CD14-positive monocyte (primary cell): ENCODE measurements around the gene SYT8. TPM values are rescaled to one million over a fixed set of nuclear protein-coding genes. Genes with fewer than 3 reads are reported as not detected.

Source experiments
- DNase-seq, 3 donors: peaks; one replicate each; pipeline ENCODE4 v3.0.0-alpha.2; 2011 to 2022
- H2AFZ ChIP-seq: 2 replicates; pipeline ENCODE4 v1.6.0; 2012; ENCODE audit warnings: mild to moderate bottlenecking, low read depth, low read length, inconsistent platforms; ENCODE audit not compliant: insufficient read depth, poor library complexity, severe bottlenecking
- H3K27ac ChIP-seq, 2 donors: 1 replicate in 1 of 2; 2 replicates in 1 of 2; pipeline ENCODE4 v1.5.1; 2012 to 2013; ENCODE audit warnings: low read length in 2 of 2, control low read depth in 1 of 2, inconsistent platforms in 1 of 2, low read depth in 1 of 2, mild to moderate bottlenecking in 1 of 2
- H3K27me3 ChIP-seq, 2 donors: one replicate each; pipeline versions ENCODE4 v1.6.0 to v1.6.1; 2011 to 2013; ENCODE audit warnings: low read length in 2 of 2; ENCODE audit not compliant: control insufficient read depth in 2 of 2, insufficient read depth in 2 of 2
- H3K36me3 ChIP-seq, 2 donors: replicated peaks in 1 of 2; 1 replicate in 1 of 2; 2 replicates in 1 of 2; pipeline versions ENCODE4 v1.5.1 to v1.6.1; 2012 to 2013; ENCODE audit warnings: low read length in 2 of 2, control low read depth in 1 of 2, inconsistent platforms in 1 of 2, mild to moderate bottlenecking in 1 of 2; ENCODE audit not compliant: insufficient read depth in 2 of 2, control insufficient read depth in 1 of 2
- H3K4me1 ChIP-seq, 2 donors: 1 replicate in 1 of 2; 2 replicates in 1 of 2; pipeline versions ENCODE4 v1.5.1 to v1.6.1; 2012 to 2013; ENCODE audit warnings: low read length in 2 of 2, control low read depth in 1 of 2, inconsistent platforms in 1 of 2, mild to moderate bottlenecking in 1 of 2, moderate library complexity in 1 of 2; ENCODE audit not compliant: insufficient read depth in 2 of 2, control insufficient read depth in 1 of 2
- H3K4me2 ChIP-seq: replicated peaks from 2 replicates; pipeline ENCODE3; 2012; ENCODE audit warnings: low read length, moderate library complexity, mild to moderate bottlenecking; ENCODE audit not compliant: poor library complexity, severe bottlenecking; ENCODE audit errors: extremely low read depth
- H3K4me3 ChIP-seq, 3 experiments: fragments of 200-600 bp in 1 of 3; sonication (generic) in 1 of 3; replicated peaks in 1 of 3; 1 replicate in 2 of 3; 2 replicates in 1 of 3; pipeline ENCODE4 v1.5.1; 2011 to 2013; ENCODE audit warnings: low read length in 3 of 3, mild to moderate bottlenecking in 3 of 3, control low read depth in 2 of 3, low read depth in 2 of 3, inconsistent platforms in 1 of 3, moderate library complexity in 1 of 3
- H3K79me2 ChIP-seq: 2 replicates; pipeline ENCODE4 v1.6.0; 2012; ENCODE audit warnings: mild to moderate bottlenecking, control low read depth, inconsistent platforms, low read length, moderate library complexity; ENCODE audit not compliant: insufficient read depth
- H3K9ac ChIP-seq: 2 replicates; pipeline ENCODE4 v1.6.0; 2017; ENCODE audit warnings: low read length, mild to moderate bottlenecking; ENCODE audit not compliant: insufficient read depth, poor library complexity, severe bottlenecking
- H3K9me3 ChIP-seq, 2 donors: replicated peaks in 1 of 2; 1 replicate in 1 of 2; 2 replicates in 1 of 2; pipeline versions ENCODE4 v1.5.1 to v1.6.1; 2012 to 2013; ENCODE audit warnings: low read length in 2 of 2, control low read depth in 1 of 2; ENCODE audit not compliant: control insufficient read depth in 1 of 2, insufficient read depth in 1 of 2
- H4K20me1 ChIP-seq: 2 replicates; pipeline ENCODE4 v1.6.0; 2012; ENCODE audit warnings: mild to moderate bottlenecking, low read length, control low read depth, moderate library complexity; ENCODE audit not compliant: insufficient read depth
- H3K27ac Mint-ChIP-seq, 7 donors: one replicate each; pipeline ENCODE4 v1.8.0; 2020; ENCODE audit warnings: mild to moderate bottlenecking in 7 of 7, mixed read lengths in 7 of 7, moderate library complexity in 6 of 7, inconsistent platforms in 2 of 7
- H3K27me3 Mint-ChIP-seq, 3 donors: one replicate each; pipeline ENCODE4 v1.8.0; 2021 to 2022; ENCODE audit warnings: low read depth in 3 of 3, mild to moderate bottlenecking in 3 of 3, mixed read lengths in 3 of 3, moderate library complexity in 3 of 3, inconsistent platforms in 1 of 3
- H3K36me3 Mint-ChIP-seq, 2 donors: one replicate each; pipeline ENCODE4 v1.8.0; 2020; ENCODE audit warnings: mixed read lengths in 2 of 2, inconsistent platforms in 1 of 2, mild to moderate bottlenecking in 1 of 2
- H3K4me1 Mint-ChIP-seq: one replicate; pipeline ENCODE4 v1.8.0; 2020; ENCODE audit warnings: mild to moderate bottlenecking, mixed read lengths
- H3K4me3 Mint-ChIP-seq, 2 donors: one replicate each; pipeline ENCODE4 v1.8.0; 2020; ENCODE audit warnings: mild to moderate bottlenecking in 2 of 2, mixed read lengths in 2 of 2, moderate library complexity in 1 of 2
- H3K9me3 Mint-ChIP-seq, 7 donors: one replicate each; pipeline ENCODE4 v1.8.0; 2020 to 2022; ENCODE audit warnings: mixed read lengths in 7 of 7, mild to moderate bottlenecking in 6 of 7, moderate library complexity in 6 of 7, inconsistent platforms in 2 of 7
- WGBS: methylation state at CpG from one replicate; pipeline ENCODE4 v1.1.5; 2013; ENCODE audit warnings: missing lambda C conversion rate; ENCODE audit not compliant: insufficient coverage; 5-methylcytosine and 5-hydroxymethylcytosine counted together
- intact Hi-C, 2 donors: fragments of 100-400 bp; cut with micrococcal nuclease; formaldehyde crosslinking; loops; one replicate each; pipeline versions ENCODE4 v1.15.0 to v1.15.1; 2023
- polyA plus RNA-seq, 3 donors: library from polyadenylated mRNA; depleted of rRNA in 1 of 3; unstranded in 2 of 3; stranded (reverse) in 1 of 3; fragments of 300-500 nt in 2 of 3; fragments of >200 nt in 1 of 3; fragmentation: Illumina TruSeq in 2 of 3; gene quantifications; 1 replicate in 2 of 3; 2 replicates in 1 of 3; pipeline ENCODE4 v1.2.3, GENCODE V29; 2012 to 2021
- TF ChIP-seq, protein P1 (sequence below): fragments of 200-600 bp; IDR thresholded peaks from one replicate; pipeline ENCODE4 v1.8.0; 2022; ENCODE audit warnings: antibody characterized with exemption, mild to moderate bottlenecking

SYT8 gene
- polyA plus RNA-seq, 3 donors = not detected

GRCh38 chr11:1835671-1836010 is 851 bp downstream of the SYT8 start:
- 93% methylated on average over 12 of the region's 12 CpGs for WGBS
- DNase-seq = no peak
- H3K4me1 ChIP-seq = peaks cover 41 to 47% of the 10 kb centered on the region in 2 donors

DNA sequence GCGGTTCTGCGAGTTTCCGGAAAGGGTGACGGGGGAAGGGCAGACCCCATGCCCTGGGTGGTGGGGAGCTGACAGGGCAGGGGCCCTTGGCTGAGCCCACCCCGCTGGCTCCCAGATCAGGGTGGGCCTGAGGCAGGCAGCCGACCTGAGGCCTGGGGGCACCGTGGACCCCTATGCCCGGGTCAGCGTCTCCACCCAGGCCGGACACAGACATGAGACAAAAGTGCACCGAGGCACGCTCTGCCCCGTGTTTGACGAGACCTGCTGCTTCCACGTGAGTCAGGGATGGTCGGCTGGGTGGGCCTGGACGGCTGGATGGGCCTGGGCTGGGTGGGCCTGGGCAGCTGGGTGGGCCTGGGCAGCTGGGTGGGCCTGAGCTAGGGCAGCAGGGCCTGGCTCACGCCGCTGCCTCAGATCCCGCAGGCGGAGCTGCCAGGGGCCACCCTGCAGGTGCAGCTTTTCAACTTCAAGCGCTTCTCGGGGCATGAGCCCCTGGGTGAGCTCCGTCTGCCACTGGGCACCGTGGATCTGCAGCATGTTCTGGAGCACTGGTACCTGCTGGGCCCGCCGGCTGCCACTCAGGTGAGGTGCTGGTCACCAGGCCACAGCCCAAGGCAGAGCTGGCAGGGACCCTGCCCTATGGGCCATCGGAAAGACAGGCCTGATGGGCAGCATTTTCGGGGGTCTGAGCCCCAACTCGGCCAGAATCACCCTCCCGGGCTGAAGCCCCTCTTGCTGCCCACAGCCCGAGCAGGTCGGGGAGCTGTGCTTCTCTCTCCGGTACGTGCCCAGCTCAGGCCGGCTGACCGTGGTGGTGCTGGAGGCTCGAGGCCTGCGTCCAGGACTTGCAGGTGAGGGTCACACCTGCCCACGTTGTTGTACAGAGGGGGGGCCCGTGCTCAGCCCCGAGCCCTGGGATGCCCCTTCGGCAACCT is 1.5 kb downstream of the SYT8 start:
- TF ChIP-seq, protein P1, sequence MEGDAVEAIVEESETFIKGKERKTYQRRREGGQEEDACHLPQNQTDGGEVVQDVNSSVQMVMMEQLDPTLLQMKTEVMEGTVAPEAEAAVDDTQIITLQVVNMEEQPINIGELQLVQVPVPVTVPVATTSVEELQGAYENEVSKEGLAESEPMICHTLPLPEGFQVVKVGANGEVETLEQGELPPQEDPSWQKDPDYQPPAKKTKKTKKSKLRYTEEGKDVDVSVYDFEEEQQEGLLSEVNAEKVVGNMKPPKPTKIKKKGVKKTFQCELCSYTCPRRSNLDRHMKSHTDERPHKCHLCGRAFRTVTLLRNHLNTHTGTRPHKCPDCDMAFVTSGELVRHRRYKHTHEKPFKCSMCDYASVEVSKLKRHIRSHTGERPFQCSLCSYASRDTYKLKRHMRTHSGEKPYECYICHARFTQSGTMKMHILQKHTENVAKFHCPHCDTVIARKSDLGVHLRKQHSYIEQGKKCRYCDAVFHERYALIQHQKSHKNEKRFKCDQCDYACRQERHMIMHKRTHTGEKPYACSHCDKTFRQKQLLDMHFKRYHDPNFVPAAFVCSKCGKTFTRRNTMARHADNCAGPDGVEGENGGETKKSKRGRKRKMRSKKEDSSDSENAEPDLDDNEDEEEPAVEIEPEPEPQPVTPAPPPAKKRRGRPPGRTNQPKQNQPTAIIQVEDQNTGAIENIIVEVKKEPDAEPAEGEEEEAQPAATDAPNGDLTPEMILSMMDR = no peak
- Histone ChIP-seq H3K27ac (no peak overlapping the region), H4K20me1 (no peaks in the 10 kb centered on the region), H3K9ac (no peak overlapping the region), H3K4me2 (no peak overlapping the region), H2AFZ (no peak overlapping the region), H3K27me3 (peaks cover 0 to 11% of the 10 kb centered on the region in 2 donors), H3K4me3 (no peak overlapping the region), H3K79me2 (peaks cover 4% of the 10 kb centered on the region), H3K4me1 (peaks cover 47 to 53% of the 10 kb centered on the region in 2 donors), H3K36me3 (no peaks in the 10 kb centered on the region), H3K9me3 (no peaks in the 10 kb centered on the region)
- H3K27me3 Mint-ChIP-seq = peaks cover 14 to 35% (median 15%) of the 10 kb centered on the region in 3 donors
- H3K9me3 Mint-ChIP-seq = peaks cover 0 to 2% (median 0%) of the 10 kb centered on the region in 7 donors
- WGBS = 92% methylated on average over 41 of the region's 43 CpGs
- intact Hi-C loops = loop anchor here (2.0 to 10.0 kb wide), 4 partner anchors 46 to 316 kb away; partner anchors contain the start of gene TNNT3 (in 1 of the 2)
- H3K27ac Mint-ChIP-seq = no peak overlapping the region
- H3K4me1 Mint-ChIP-seq = peaks cover 28% of the 10 kb centered on the region
- DNase-seq = no peak
- H3K36me3 Mint-ChIP-seq = peaks cover 4 to 6% of the 10 kb centered on the region in 2 donors
- H3K4me3 Mint-ChIP-seq = no peak overlapping the region

More at GRCh38 chr11:1835671-1836010, 851 bp downstream of the SYT8 start:
- H3K4me3 ChIP-seq = no peak overlapping the region
- no peak overlapping the region for H3K4me2 ChIP-seq
- Mint-ChIP-seq H3K27me3 (peaks cover 19 to 41% (median 20%) of the 10 kb centered on the region in 3 donors), H3K9me3 (peaks cover 0 to 2% (median 0%) of the 10 kb centered on the region in 7 donors), H3K4me3 (no peak overlapping the region), H3K27ac (no peak overlapping the region), H3K4me1 (peaks cover 23% of the 10 kb centered on the region), H3K36me3 (peaks cover under 1 to 1% of the 10 kb centered on the region in 2 donors)
- no peaks in the 10 kb centered on the region for H3K9me3 ChIP-seq
- no peak overlapping the region for H2AFZ ChIP-seq
- H3K27me3 ChIP-seq = peaks cover 0 to 15% of the 10 kb centered on the region in 2 donors
- TF ChIP-seq, protein P1 = no peak
- intact Hi-C loops = loop anchor here (2.0 to 10.0 kb wide), 4 partner anchors 47 to 317 kb away; partner anchors contain the start of gene TNNT3 (in 1 of the 2)
- H3K36me3 ChIP-seq = no peaks in the 10 kb centered on the region
- peaks cover 4% of the 10 kb centered on the region for H3K79me2 ChIP-seq
- no peaks in the 10 kb centered on the region for H4K20me1 ChIP-seq
- no peak overlapping the region for H3K27ac ChIP-seq
- H3K9ac ChIP-seq = no peak overlapping the region
